ENCODE results near the gene ALPK1.

DNA sequence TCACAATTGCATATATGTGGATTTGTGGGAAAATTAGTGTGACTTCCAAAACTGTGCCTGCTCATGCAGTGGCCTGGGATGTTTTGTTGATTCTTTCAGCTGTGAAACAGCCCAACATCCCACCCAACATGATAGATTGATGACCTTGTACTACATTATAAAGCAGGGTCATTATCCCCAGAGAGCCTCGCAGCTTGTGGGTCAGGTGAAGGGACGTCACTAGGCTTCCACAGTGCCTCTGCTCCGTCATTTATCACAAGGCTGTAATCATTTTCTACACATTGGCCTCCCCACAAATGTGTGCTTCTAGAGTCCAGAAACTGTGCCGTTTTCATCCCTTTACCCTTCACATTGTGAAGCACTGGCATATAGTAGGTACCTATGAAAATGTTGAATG lies 31.6 kb downstream of the ALPK1 start:
- TF ChIP-seq PATZ1 (CRISPR knock-in tag; IDR thresholded peaks at IDR 0.05; ENCODE audit: borderline replicate concordance) (no peak), ZNF565 (CRISPR knock-in tag; conservative IDR thresholded peaks at IDR 0.05; ENCODE audit: low read depth) (no peak), RARB (CRISPR knock-in tag; IDR thresholded peaks at IDR 0.05) (no peak), ZFP3 (CRISPR knock-in tag; IDR thresholded peaks at IDR 0.05) (no peak), PPARA (CRISPR knock-in tag; IDR thresholded peaks at IDR 0.05; ENCODE audit: borderline replicate concordance) (no peak), ARNTL (CRISPR knock-in tag; IDR thresholded peaks at IDR 0.05; ENCODE audit: borderline replicate concordance, low read depth) (no peak), ZFP30 (CRISPR knock-in tag; IDR thresholded peaks at IDR 0.05) (no peak), CREB5 (CRISPR knock-in tag; IDR thresholded peaks at IDR 0.05; ENCODE audit: low read depth) (no peak)
